Mucosa of descending colon (tissue), 3 donors: ENCODE data around the gene CABP4. TPM values are rescaled to one million over a fixed set of nuclear protein-coding genes. Genes with fewer than 3 reads are reported as not detected.

Experiments used
- ATAC-seq: fragments of 200-7000 bp; cut with Tn5 transposase; one replicate; pipeline ENCODE4 v1.9.1; 2020; ENCODE audit warnings: mild to moderate bottlenecking, moderate library complexity
- DNase-seq, 3 donors: peaks; one replicate each; pipeline ENCODE4 v3.0.0-alpha.2; 2020
- H3K36me3 ChIP-seq: fragments of 200-600 bp; one replicate; pipeline ENCODE4 v1.8.0; 2021; ENCODE audit warnings: low read depth, mild to moderate bottlenecking
- H3K4me1 ChIP-seq: fragments of 200-600 bp; one replicate; pipeline ENCODE4 v1.8.0; 2021; ENCODE audit warnings: low read depth, mild to moderate bottlenecking
- H3K4me3 ChIP-seq: fragments of 200-600 bp; one replicate; pipeline ENCODE4 v1.8.0; 2021; ENCODE audit warnings: mild to moderate bottlenecking
- H3K9me3 ChIP-seq: fragments of 200-600 bp; one replicate; pipeline ENCODE4 v1.8.0; 2021; ENCODE audit warnings: mild to moderate bottlenecking
- CTCF ChIP-seq: fragments of 200-600 bp; IDR thresholded peaks from one replicate; pipeline ENCODE4 v1.8.0; 2022; ENCODE audit warnings: antibody characterized with exemption, mild to moderate bottlenecking
- intact Hi-C, 2 donors: fragments of 100-400 bp; cut with DNase I in 1 of 2; cut with micrococcal nuclease in 1 of 2; formaldehyde crosslinking; loops; one replicate each; pipeline versions ENCODE4 v1.11.0 to v1.11.1; 2022; cut with DNase I, micrococcal nuclease
- total RNA-seq, 3 donors: library from RNA; stranded (reverse); fragmentation: NEBNext Ultra II Directional in 2 of 3; extraction: Animal tissue kit (Norgen Biotek cat#: 25700) in 2 of 3; gene quantifications; one replicate each; pipeline versions ENCODE4 v1.2.1 to v1.2.4, GENCODE V29; 2021 to 2023
- donor health status: DM: no; HTN: no; CAD: no; lungs with moderate emphysema.
- donor health status: DM: no; HTN: no; CAD: no.
- donor health status: DM: no; HTN: yes; CAD: no.

Gene CABP4
- total RNA-seq, 3 donors from 2014 or later, result 0.95 to 1.9 (median 1.2) TPM

GRCh38 chr11:67408437-67409200 is 46.5 kb upstream of the CABP4 start:
- intact Hi-C loops, result no loop called here
- ATAC-seq, result no peak
- Histone ChIP-seq H3K4me1 (peaks cover 4% of the 10 kb centered on the region), H3K9me3 (no peaks in the 10 kb centered on the region), H3K36me3 (no peaks in the 10 kb centered on the region), H3K4me3 (no peak overlapping the region)
- TF ChIP-seq CTCF, result no peak
- DNase-seq, result peak in 2 of 3 donors; percentile 34 to 67

GRCh38 chr11:67409261-67409666 is 45.9 kb upstream of the CABP4 start:
- Histone ChIP-seq H3K4me1 (peaks cover 4% of the 10 kb centered on the region), H3K9me3 (no peaks in the 10 kb centered on the region), H3K36me3 (no peaks in the 10 kb centered on the region), H3K4me3 (no peak overlapping the region)
- peak; percentile 62 for ATAC-seq
- intact Hi-C loops, result no loop called here
- TF ChIP-seq CTCF, result no peak
- DNase-seq, result peak; percentile 56 to 86 (median 70)

- peak; percentile 67 for ATAC-seq
- no peaks in the 10 kb centered on the region for H3K9me3 ChIP-seq
- peaks cover 4% of the 10 kb centered on the region for H3K4me1 ChIP-seq
- no peak overlapping the region for H3K4me3 ChIP-seq
- TF ChIP-seq CTCF, result no peak
- intact Hi-C loops, result no loop called here
- no peaks in the 10 kb centered on the region for H3K36me3 ChIP-seq
- DNase-seq, result peak; percentile 67 to 85 (median 73)
Measured at GRCh38 chr11:67409781-67410368, 45.3 kb upstream of the CABP4 start.

- ATAC-seq (no peak), DNase-seq (peak in 1 of 3 donors; percentile 54)
- TF ChIP-seq CTCF, result no peak
- Histone ChIP-seq H3K9me3 (no peaks in the 10 kb centered on the region), H3K4me3 (no peak overlapping the region), H3K36me3 (no peaks in the 10 kb centered on the region), H3K4me1 (peaks cover 10% of the 10 kb centered on the region)
- intact Hi-C loops, result no loop called here
Measured at GRCh38 chr11:67410369-67410831, 44.8 kb upstream of the CABP4 start.

- ATAC-seq (no peak), DNase-seq (no peak)
- TF ChIP-seq CTCF, result no peak
- Histone ChIP-seq H3K9me3 (no peaks in the 10 kb centered on the region), H3K4me1 (peaks cover 15% of the 10 kb centered on the region), H3K4me3 (no peak overlapping the region), H3K36me3 (no peaks in the 10 kb centered on the region)
- intact Hi-C loops, result no loop called here
Measured at GRCh38 chr11:67410984-67411784, 44.0 kb upstream of the CABP4 start.
